Subcutaneous abdominal adipose tissue (tissue), 5 donors: Measurements from ENCODE around the gene KIF14.
"Not testable (repeated sequence)": the region's sequence is repeated elsewhere in the genome, so short reads cannot be mapped to it uniquely, and the experiment has no call there.

Experiments used
- H3K27ac ChIP-seq: one replicate; pipeline ENCODE4 v1.7.0; 2013; ENCODE audit warnings: low read depth, mild to moderate bottlenecking, inconsistent platforms, low read length, moderate library complexity
- H3K27me3 ChIP-seq, 5 donors: one replicate each; pipeline ENCODE4 v1.7.0; 2013; ENCODE audit warnings: low read length in 5 of 5, inconsistent platforms in 1 of 5; ENCODE audit not compliant: control insufficient read depth in 5 of 5, insufficient read depth in 4 of 5
- H3K36me3 ChIP-seq, 5 donors: one replicate each; pipeline ENCODE4 v1.7.0; 2013; ENCODE audit warnings: low read length in 5 of 5; ENCODE audit not compliant: control insufficient read depth in 5 of 5, insufficient read depth in 5 of 5
- H3K4me1 ChIP-seq, 5 donors: one replicate each; pipeline ENCODE4 v1.7.0; 2013; ENCODE audit warnings: low read length in 5 of 5, mild to moderate bottlenecking in 3 of 5, moderate library complexity in 1 of 5; ENCODE audit not compliant: control insufficient read depth in 5 of 5, insufficient read depth in 5 of 5
- H3K4me3 ChIP-seq, 5 donors: one replicate each; pipeline ENCODE4 v1.7.0; 2013; ENCODE audit warnings: low read length in 5 of 5, low read depth in 1 of 5
- H3K9ac ChIP-seq, 5 donors: one replicate each; pipeline ENCODE4 v1.7.0; 2013; ENCODE audit warnings: low read length in 5 of 5, mild to moderate bottlenecking in 4 of 5, moderate library complexity in 3 of 5
- H3K9me3 ChIP-seq, 5 donors: one replicate each; pipeline ENCODE4 v1.7.0; 2013; ENCODE audit warnings: low read length in 5 of 5; ENCODE audit not compliant: control insufficient read depth in 5 of 5
- donor health status: healthy.
- donor health status: healthy.
- donor health status: healthy.
- donor health status: healthy.
- donor health status: healthy.

Gene KIF14

GRCh38 chr1:200526709-200527612, 93.6 kb downstream of the KIF14 start:
- Histone ChIP-seq H3K36me3 (no peaks in the 10 kb centered on the region), H3K27me3 (no peaks in the 10 kb centered on the region), H3K4me3 (no peak overlapping the region), H3K9me3 (no peaks in the 10 kb centered on the region), H3K4me1 (peaks cover 2 to 25% (median 16%) of the 10 kb centered on the region in 5 donors), H3K27ac (no peak overlapping the region), H3K9ac (no peak overlapping the region)

- no peaks in the 10 kb centered on the region for H3K27me3 ChIP-seq
- peak overlapping the region; percentile 3 for H3K27ac ChIP-seq
- peaks cover 2 to 25% (median 16%) of the 10 kb centered on the region in 5 donors for H3K4me1 ChIP-seq
- no peaks in the 10 kb centered on the region for H3K36me3 ChIP-seq
- no peak overlapping the region for H3K4me3 ChIP-seq
- H3K9me3 ChIP-seq, result no peaks in the 10 kb centered on the region
- H3K9ac ChIP-seq, result peak overlapping the region in 1 of 5 donors; percentile 36
These were observed 95.2 kb downstream of the KIF14 start for GRCh38 chr1:200525090-200525987.

GRCh38 chr1:200524551-200524950, 96.0 kb downstream of the KIF14 start:
- H3K4me3 ChIP-seq, H3K36me3 ChIP-seq, H3K27me3 ChIP-seq, H3K9me3 ChIP-seq, H3K27ac ChIP-seq: not testable (repeated sequence)
- Histone ChIP-seq H3K4me1 (peaks cover 2 to 25% (median 16%) of the 10 kb centered on the region in 5 donors), H3K9ac (peak overlapping the region in 1 of 5 donors; percentile 3)

GRCh38 chr1:200524092-200524491, 96.5 kb downstream of the KIF14 start:
- H3K4me1 ChIP-seq, result peaks cover 2 to 25% (median 16%) of the 10 kb centered on the region in 5 donors
- H3K27ac ChIP-seq, result no peak overlapping the region
- H3K36me3 ChIP-seq, result no peaks in the 10 kb centered on the region

GRCh38 chr1:200520735-200521134, 99.8 kb downstream of the KIF14 start:
- no peak overlapping the region for H3K9ac ChIP-seq
- H3K27me3 ChIP-seq, result no peaks in the 10 kb centered on the region
- H3K4me3 ChIP-seq, result no peak overlapping the region
- H3K4me1 ChIP-seq, result peaks cover 2 to 17% (median 10%) of the 10 kb centered on the region in 5 donors
- H3K27ac ChIP-seq, result no peak overlapping the region
- H3K9me3 ChIP-seq, result no peaks in the 10 kb centered on the region
- no peaks in the 10 kb centered on the region for H3K36me3 ChIP-seq

More at GRCh38 chr1:200524092-200524491, 96.5 kb downstream of the KIF14 start:
- Histone ChIP-seq H3K4me3 (no peak overlapping the region), H3K9ac (no peak overlapping the region), H3K9me3 (no peaks in the 10 kb centered on the region), H3K27me3 (no peaks in the 10 kb centered on the region)

GRCh38 chr1:200518524-200518923, 102.0 kb downstream of the KIF14 start:
- no peaks in the 10 kb centered on the region for H3K4me1 ChIP-seq
- no peaks in the 10 kb centered on the region for H3K27me3 ChIP-seq
- H3K36me3 ChIP-seq, result no peaks in the 10 kb centered on the region
- H3K27ac ChIP-seq, result no peak overlapping the region
- H3K4me3 ChIP-seq, result no peak overlapping the region
- no peak overlapping the region for H3K9ac ChIP-seq
- no peaks in the 10 kb centered on the region for H3K9me3 ChIP-seq

- Histone ChIP-seq H3K9ac (no peak overlapping the region), H3K9me3 (no peaks in the 10 kb centered on the region), H3K36me3 (no peaks in the 10 kb centered on the region), H3K4me3 (no peak overlapping the region), H3K4me1 (no peaks in the 10 kb centered on the region), H3K27me3 (peaks cover 0 to 5% (median 0%) of the 10 kb centered on the region in 5 donors), H3K27ac (no peak overlapping the region)
These were observed 108.4 kb downstream of the KIF14 start for GRCh38 chr1:200512191-200512590.

GRCh38 chr1:200510228-200510623, 110.3 kb downstream of the KIF14 start:
- Histone ChIP-seq H3K4me1 (no peaks in the 10 kb centered on the region), H3K4me3 (no peak overlapping the region), H3K9ac (no peak overlapping the region), H3K36me3 (no peaks in the 10 kb centered on the region), H3K27me3 (peaks cover 0 to 10% (median 0%) of the 10 kb centered on the region in 5 donors), H3K9me3 (no peaks in the 10 kb centered on the region), H3K27ac (no peak overlapping the region)

GRCh38 chr1:200506471-200506870, 114.1 kb downstream of the KIF14 start:
- H3K4me1 ChIP-seq, result no peaks in the 10 kb centered on the region
- H3K4me3 ChIP-seq, result no peak overlapping the region
- H3K36me3 ChIP-seq, result no peaks in the 10 kb centered on the region
- H3K27ac ChIP-seq, result no peak overlapping the region
- H3K27me3 ChIP-seq, result peaks cover 0 to 10% (median 0%) of the 10 kb centered on the region in 5 donors
- H3K9ac ChIP-seq, result no peak overlapping the region
- no peaks in the 10 kb centered on the region for H3K9me3 ChIP-seq

- H3K4me1 ChIP-seq, result no peaks in the 10 kb centered on the region
- H3K36me3 ChIP-seq, result no peaks in the 10 kb centered on the region
- no peak overlapping the region for H3K27ac ChIP-seq
- no peaks in the 10 kb centered on the region for H3K9me3 ChIP-seq
- H3K27me3 ChIP-seq, result peaks cover 0 to 6% (median 0%) of the 10 kb centered on the region in 5 donors
- H3K9ac ChIP-seq, result no peak overlapping the region
- no peak overlapping the region for H3K4me3 ChIP-seq
These were observed 115.3 kb downstream of the KIF14 start for GRCh38 chr1:200505257-200505656.
